Right lobe of liver (tissue), 4 donors: ENCODE measurements around the gene KIFC1.

Experiments
- POLR2A ChIP-seq: fragments of 450-650 bp; IDR thresholded peaks from one replicate; pipeline ENCODE4 v1.6.1; 2017; ENCODE audit warnings: antibody characterized with exemption, mild to moderate bottlenecking
- TF ChIP-seq, protein P1 (sequence below), 4 donors: fragments of 200-600 bp in 3 of 4; fragments of 450-650 bp in 1 of 4; IDR thresholded peaks; one replicate each; pipeline versions ENCODE4 v1.5.1 to v1.8.0; 2016 to 2022; ENCODE audit warnings: antibody characterized with exemption in 4 of 4, mild to moderate bottlenecking in 2 of 4
- donor health status: DM: no; HTN: no; CAD: no.
- donor health status: DM: no; HTN: no; CAD: no.
- donor health status: DM: no; HTN: yes; CAD: no.

DNA sequence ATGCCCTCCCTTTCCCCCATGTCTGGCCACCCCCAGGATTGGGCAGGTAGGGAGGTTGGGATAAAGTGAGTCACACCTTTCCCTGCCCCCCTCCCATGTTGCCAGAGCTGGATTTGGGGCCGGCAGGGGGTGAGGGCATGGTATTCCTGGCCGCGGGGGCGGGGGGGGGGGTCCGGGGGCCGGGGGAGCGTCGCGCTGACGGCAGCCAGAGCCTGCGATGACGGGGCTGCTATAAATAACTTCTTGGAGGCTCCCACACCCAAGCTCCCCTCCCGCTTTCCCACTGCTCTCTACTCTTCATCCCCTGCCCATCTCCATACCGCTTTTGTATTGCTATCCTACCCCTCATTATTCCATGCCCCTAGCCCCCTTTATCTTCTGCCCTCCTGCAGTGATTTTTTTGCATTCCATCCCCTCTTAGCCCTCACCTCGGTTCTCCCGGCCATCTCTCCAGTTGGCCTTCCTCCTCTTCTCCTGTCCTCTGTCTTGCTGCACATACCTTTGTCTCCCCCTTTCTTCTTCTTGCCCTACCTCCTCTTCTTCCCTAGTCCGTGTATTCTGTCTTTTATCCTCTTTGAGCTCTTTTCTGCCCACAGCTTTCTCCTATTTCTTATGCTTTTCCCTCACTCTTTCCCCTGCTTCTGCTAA lies 42.0 kb downstream of the KIFC1 start:
- TF ChIP-seq, protein P1, sequence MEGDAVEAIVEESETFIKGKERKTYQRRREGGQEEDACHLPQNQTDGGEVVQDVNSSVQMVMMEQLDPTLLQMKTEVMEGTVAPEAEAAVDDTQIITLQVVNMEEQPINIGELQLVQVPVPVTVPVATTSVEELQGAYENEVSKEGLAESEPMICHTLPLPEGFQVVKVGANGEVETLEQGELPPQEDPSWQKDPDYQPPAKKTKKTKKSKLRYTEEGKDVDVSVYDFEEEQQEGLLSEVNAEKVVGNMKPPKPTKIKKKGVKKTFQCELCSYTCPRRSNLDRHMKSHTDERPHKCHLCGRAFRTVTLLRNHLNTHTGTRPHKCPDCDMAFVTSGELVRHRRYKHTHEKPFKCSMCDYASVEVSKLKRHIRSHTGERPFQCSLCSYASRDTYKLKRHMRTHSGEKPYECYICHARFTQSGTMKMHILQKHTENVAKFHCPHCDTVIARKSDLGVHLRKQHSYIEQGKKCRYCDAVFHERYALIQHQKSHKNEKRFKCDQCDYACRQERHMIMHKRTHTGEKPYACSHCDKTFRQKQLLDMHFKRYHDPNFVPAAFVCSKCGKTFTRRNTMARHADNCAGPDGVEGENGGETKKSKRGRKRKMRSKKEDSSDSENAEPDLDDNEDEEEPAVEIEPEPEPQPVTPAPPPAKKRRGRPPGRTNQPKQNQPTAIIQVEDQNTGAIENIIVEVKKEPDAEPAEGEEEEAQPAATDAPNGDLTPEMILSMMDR (IDR thresholded peaks at IDR 0.05), result no peak
- no peak for TF ChIP-seq POLR2A
